GM18907 (cell line): Measurements from ENCODE around the gene PTRHD1.

Experiments
- ATAC-seq: cut with Tn5 transposase; IDR thresholded peaks from one replicate; pipeline ENCODE4 v1.9.1; 2021; ENCODE audit warnings: mild to moderate bottlenecking, moderate library complexity; ENCODE audit not compliant: unreplicated experiment

The PTRHD1 gene

DNA sequence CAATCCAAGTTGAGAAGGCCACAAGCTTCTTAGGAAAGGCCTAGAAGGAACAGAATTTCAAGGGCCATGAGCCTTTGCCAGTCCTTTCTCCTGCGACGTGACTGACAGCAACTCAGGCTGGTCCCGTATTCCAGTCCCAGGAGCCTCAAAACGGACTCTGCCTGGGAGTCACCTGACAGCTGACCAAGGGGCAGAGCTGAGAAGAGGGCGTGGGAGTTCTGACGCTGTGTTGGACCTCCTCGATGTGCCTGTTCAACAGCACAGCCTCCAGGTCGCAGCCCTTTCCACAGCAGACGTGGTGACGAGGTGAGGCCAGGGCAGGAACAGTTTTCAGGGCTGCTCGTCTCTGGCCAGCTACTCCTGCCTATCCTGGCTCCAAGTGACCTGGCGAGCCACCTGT is 37.6 kb upstream of the PTRHD1 start:
- ATAC-seq, result no peak

DNA sequence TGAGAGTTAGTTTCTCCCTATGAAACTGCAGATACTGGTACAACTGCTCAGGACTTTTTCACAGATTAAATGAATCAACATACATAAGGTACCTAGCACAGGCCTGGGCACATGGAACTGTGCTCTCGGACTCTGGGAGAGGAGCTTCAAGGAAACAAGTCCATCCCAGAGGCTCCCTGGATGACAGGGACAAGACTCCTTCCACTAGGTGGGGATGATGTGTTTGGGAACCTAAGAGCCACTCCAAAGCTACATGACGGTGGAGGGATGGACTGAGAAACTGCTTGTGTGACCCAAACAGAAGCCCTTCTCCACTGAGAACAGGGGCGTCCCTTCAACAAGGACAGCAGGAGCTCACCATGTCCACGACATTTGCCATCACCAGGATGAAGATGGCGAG is 37.2 kb upstream of the PTRHD1 start:
- ATAC-seq, result no peak

DNA sequence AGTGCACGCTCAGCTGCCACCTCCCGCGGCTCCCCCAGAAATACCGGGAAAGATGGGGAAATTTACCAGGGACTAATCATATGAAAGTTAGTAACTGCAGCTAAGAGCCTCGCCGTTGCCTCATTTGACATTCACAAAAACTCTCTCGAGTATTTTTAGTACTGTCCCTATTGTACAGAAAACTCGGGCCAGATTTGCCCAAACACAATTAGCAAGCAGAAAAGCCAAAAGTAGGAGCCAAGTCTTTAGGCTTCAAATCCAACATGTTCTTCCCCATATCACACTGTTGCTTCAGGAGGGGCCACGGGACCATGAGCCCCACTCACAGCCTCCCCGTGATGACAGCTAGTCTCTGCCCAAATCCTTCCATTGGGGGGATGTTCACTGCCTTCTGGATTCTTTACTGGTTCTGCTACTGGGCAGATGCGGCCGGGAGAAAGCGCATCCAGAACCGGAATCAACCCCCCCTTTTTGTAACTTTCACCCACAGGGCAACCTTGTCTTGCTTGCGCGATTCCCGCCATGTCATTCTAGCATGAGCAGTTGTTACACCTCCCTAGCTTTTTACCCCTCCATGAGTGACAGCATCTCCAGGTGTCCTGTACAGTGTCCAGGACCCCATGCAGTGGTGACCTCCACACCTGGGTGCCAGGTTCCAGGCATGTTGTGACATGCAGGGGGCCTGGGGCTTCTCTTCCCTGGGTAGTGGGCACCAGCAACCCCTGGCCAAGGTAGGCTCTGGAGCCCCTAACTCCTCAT is 35.2 kb upstream of the PTRHD1 start:
- no peak for ATAC-seq

DNA sequence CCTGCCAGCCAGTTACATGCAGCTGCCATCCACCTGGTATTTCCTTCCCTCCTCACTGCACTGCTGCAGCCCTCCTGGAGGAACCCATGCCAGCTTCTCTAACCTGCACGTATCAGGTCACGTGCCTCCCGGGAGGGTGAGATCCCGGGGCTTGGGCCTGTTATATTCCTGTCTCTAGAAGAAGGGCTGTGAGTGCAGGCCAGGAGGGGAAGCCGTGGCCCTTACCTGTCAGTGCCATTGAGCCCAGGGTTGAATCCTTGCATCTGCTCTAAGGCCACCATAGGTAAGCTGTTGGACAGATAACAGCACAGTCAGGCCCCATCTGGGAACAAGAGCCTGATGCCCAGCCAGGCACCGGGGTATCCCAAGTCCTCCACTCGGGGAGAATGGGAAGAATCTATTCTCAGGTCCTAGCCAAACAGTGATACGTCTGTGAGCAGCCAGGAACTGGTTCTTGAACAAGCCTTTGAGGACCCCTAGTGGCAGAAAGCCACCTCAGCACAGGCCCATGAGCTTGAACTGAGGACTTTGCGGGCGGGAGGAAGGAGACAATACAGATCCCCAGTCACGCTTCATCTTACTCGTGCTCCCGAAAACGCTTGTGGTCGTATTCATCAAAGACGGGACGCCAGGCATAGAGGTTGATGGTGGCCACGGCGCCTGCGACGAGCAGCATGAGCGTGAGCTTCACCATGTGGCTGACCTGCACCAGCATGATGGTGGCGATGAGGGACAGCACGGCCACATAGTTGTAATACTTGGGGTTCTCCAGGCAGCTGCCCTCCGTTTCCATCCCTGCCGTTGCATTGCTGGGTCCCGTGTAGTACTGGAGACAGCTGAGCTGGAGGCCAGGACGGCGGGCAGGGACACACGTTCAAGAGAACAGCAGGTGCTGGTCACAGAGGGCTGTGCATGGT is 34.4 kb upstream of the PTRHD1 start:
- peak; percentile 62 for ATAC-seq

DNA sequence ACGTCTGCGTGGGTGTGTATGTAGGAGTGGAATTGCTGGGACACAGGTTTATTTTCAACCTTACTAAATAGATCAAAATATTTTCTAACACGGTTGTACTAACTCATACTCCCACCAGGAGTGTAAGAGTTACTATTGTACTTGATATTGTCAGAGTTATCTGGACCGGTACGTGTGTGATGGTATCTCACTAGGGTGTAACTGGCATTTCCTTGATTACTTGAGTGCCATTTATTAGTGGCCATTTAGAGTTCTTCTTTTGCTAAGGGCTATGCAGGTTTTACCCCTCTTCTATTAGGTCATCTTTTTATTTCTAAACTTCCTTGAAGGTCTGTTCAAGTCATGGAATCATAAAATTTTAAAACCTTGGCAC is 33.6 kb upstream of the PTRHD1 start:
- ATAC-seq, result no peak

DNA sequence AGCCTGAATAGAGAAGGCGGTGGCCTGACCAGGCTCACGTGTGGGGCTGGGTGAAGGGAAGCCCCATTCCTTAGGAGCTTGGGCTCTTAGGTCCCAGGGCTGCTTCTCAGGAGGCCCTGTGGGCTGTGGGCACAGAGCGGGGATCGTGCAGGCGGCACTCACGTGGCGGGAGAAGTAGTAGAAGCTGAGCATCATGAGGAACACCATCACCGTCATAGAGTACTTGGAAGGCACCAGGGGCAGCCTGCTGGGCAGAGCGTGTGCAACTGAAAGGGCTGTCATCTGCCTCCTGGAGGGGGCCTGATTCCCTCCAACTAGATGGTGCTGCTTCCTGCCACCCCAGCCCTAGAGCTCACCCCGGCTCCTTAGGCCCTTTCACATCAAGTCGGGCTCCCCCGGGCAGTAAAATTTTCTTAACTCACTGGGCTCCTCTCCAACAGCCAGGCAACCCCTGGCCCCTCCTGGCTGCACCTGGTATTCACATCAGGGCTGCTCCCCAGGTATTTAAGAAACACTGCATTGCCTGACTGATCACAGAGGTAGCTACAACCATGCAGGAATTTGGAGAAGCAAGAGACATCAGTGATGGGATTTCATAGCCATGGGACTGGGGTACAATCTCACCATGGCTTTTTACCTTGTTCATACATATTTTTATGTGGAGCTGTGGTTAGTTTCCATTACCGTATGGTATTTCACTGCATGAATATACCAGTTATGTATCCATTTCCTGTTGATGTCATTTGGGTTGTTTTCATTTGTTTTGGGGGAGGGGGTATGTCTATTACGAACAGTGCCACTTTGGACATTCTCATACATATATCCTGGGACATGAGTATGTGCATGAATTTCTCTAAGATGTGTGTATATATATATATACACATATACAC is 32.9 kb upstream of the PTRHD1 start:
- no peak for ATAC-seq

DNA sequence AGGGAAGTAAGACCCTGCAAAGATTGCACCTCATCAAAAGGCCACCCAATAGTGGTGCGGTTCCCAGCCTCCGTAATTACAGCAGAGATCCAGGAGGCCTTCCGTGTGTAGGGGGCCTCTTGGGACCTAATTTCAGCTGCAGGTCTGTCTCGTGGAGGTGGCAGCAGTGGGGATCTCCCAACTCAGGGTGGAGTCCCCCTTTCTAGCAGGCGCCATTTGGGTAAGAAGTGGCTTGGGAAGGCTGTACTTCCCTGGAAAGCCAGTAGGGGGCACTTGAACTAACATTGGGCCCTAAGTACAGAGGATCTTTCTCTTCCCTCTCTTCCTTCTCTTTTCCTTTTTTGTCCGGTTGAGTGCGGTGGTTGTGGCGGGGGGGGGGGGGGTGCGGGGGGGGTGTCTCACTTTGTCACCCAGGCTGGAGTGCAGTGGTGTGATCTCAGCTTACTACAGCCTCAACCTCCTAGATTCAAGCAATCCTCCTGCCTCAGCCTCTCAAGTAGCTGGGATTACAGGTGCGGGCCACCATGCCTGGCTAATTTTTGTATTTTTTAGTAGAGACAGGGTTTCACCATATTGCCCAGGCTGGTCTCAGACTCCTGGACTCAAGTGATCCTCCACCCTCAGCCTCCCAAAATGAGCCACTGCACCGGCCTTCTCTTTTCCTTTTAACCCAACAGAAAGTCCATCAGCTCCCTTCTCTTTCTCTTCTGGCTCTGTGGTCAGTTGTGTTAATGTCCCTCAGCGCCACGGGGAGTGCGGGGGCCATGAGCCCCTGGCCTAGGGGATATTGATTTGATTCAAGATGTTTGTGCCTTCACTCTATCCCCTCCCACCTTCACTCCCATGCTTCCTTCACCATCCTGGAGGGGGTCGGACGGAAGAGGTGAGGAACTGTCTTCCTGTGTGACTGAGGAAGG is 32.0 kb upstream of the PTRHD1 start:
- ATAC-seq, result no peak

DNA sequence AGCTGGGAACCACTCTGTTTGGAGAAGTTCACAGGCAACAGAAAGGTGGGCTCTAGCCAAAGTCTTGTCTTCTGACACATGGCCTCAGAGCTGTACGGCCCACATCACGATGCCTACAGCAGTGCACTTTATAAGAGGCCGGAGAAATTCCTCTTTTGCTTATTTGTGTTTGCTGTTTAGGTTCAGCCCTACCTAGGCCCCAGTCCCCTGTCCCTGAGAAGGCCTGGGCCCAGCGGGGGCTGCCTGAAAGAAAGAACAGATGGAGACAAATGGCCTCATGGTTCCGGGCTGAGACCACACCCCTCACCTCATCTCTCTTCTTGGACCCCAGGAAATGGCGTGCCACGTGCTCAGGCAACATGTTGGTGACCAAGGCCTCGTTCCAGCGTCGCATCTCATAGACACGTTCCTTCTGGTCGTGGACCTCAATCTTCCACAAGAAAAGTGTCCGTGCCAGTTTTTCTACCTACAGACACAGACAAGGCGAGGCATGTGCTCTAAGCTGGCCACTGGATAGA is 30.9 kb upstream of the PTRHD1 start:
- no peak for ATAC-seq

DNA sequence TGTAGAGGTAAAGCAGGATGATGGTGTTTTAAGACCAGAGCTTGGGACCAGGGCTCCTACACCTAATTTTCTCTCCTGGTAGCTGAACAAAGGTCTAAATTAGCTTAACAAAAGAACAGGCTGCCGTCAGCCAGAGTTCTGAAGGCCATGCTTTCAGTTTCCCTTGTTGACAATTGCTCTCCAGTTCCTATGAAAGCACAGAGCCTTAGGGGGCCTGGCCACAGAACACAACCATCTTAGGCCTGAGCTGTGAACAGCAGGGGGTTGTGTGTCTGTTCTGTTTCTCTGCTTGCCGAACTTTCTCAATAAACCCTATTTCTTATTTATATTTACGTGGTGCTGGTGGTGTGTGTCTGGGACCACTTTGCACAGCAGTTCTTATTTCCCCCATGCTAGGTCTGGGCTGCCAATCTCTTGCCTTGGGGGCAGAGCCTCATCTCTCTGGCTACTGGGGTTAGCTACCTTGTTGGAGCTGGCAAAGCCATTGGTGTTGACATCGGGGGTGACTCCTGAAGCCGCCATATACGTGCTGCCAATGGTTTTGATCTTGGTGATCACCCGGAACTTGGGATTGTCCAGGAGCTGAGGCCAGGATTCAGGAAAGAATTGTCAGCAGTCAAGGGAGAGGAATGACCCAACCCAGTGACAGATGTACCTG is 29.0 kb upstream of the PTRHD1 start:
- no peak for ATAC-seq

DNA sequence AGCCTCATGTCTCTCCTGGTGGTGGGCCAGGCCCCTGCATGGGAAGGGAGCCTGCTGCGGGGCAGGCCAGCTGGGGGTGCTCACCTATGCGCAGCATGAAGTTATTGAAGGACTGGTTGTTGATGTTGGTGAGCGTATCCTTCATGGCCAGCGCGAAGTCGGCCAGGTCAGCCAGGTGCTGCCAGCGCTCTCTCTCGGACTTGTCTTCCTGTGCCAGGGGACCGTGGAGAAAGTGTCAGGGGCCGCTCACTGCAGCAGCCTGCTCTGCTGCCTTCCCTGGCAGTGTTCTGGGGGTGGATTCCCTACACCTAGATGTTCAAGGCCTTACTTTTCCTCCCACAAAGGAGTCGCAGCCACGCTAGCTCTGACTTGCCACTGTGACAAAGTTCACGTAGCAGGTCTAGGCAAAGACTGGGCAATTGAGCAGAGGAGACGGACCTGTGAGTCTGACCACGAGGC is 28.3 kb upstream of the PTRHD1 start:
- ATAC-seq, result no peak

DNA sequence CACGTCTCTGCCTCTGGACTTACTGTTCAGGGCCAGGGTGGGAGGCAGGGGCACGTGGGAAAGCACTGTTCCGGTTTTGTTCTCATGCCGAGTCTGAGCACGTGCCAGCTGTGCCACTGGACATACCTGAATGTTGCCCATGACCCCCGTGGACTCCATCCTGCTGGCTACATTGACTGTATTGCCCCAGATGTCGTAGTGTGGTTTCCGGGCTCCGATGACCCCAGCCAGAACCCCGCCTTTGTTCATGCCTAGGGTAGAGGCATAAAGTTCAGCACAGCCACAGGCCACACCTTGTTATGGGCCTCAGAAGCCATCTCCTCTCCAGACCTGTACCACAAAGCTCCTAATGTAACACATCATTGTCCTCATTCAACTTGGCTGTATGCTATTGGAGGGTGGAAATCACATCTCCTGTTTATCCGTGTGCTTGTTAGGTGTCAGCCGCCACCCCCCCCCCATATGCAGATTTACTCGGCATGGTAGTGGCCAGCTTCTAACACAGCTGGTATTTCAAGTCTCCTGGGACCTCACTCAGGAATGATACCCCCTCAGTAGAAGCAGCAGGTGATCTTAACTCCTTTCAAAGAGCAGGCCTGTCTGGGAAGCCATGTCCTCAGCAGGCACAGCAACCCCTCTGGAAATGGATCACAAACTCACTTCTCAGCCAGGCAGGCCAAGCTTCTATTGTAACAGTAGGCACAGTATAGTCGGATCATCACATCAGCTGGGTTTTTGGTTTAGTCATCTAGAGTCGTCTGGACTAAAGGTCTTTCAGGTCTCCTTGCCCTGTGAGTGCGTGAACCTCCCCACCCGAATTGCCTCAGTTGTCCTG is 27.6 kb upstream of the PTRHD1 start:
- no peak for ATAC-seq

DNA sequence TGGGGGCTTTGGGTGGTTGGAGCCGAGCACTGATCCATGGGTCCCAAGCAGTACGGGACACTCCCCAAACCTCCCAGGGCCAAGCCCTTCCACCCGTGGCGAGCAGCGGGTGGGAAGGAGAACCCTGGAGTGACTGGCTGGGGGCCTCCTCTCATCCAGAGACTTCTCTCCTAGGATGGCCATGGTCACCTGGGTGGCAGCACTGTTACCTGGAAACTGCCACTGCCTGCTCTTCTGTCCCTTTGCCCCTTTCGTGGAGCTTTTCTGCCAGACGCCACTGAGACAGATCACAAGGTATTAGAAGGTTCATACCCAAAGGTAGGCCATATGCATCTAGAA is 27.0 kb upstream of the PTRHD1 start:
- ATAC-seq, result no peak

DNA sequence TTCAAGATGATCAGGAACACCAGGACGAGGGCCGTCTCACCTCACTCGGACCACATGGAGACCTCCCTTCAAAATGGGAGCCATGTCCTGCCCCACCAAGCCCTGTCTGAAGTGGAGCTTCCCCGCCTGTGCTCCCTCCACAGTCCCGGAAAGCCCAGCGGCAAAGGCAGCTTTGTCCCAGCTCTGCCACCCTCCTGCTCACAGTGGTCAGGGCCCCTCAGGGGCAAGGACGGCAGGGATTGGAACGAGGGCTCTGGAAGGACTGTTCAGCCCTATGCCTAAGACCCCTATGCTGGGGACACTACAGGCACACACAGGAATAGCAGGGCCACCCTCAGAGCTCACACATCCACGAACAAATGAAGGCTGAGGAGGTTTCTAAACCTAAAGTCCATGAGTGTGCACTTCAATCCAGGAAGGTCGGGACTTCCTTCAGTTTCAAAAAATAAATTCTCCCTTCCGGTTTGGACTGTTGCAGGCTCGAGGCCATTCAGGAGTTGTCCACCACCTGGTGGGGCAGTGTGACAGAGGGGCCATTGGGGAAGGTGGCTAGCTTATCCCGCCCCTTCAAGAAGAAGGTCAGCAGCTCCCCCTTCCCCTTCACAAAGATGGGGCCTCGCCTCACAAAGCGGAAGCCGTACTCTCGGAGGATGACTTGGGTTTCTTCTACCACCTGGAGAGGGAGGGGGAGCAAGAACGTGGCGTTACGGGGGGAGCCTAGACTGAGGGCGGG is 26.4 kb upstream of the PTRHD1 start:
- ATAC-seq, result no peak

DNA sequence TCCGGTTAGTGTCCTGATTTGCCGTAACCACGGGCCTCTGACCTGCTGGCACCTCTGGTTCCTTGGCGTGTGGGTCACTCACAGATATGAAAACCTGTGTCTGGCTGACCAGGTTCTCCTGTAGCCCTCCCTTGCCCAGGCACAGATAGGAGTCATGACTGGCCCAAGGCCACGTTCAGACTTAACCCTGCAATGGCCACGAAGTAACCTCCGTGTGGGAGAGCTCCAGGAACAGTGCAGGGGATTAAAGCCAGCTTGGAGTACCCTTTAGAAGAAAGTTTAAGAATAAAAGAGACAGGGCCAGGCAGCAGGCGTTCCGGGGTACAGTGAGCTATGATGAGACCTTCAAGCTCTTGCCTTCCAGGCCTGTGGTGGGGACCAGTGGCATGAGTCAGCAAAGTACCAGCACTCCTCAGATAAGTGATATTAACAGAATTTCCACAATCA is 25.6 kb upstream of the PTRHD1 start:
- no peak for ATAC-seq

DNA sequence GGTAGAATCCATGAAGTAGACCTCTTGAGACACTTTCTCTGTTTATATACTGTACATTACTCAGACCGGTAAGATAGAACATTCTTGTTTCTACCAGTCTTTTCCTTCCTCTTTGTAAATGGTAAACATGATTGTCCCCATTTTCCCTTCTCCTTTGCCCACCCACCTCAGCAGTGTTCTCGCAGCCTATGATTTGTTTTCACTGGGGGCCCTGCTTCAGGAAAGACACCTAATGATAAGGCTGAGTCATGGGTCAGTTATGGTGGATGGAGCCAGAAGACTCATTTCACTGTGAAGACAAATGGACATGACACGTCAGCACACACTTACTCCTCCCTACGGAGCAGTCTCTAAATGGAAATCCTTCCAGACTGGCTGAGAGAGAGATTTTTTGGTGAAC is 23.7 kb upstream of the PTRHD1 start:
- no peak for ATAC-seq

DNA sequence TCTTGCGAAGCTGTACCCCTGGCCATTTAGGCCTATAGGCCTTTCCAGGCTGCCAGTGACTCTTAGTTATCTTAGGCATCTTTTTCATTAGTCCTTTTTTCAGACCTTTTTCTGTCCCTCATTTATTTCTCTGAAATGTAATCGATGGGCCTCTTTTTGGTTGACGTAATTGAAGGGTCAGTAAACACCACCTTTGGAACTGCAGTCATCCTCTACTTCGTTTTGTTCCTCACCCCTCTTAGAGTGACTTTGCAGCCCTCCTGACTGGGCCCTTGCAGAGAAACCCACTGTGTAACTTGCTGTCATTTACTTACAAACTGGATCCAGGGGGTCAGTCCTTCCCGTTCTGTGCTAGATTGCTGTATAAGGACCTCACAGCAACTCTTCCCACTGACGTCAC is 23.2 kb upstream of the PTRHD1 start:
- no peak for ATAC-seq

DNA sequence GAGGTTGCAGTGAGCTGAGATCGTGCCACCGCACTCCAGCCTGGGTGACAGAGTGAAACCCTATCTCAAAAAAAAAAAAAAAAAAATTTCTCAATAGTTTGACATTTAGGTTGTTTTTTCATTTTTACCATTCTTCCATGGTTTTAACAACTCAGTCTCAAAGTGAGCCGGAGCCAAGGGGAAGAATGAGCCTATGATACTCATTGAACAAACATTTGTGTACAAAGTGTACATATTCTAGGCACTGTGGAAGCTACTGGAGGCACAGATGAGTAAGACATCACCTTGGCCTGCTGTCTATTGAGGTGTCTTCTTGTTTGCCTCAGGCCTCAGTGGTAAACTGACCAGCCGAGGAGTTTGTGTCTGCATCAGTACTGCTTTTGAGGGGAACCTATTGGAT is 22.0 kb upstream of the PTRHD1 start:
- no peak for ATAC-seq

DNA sequence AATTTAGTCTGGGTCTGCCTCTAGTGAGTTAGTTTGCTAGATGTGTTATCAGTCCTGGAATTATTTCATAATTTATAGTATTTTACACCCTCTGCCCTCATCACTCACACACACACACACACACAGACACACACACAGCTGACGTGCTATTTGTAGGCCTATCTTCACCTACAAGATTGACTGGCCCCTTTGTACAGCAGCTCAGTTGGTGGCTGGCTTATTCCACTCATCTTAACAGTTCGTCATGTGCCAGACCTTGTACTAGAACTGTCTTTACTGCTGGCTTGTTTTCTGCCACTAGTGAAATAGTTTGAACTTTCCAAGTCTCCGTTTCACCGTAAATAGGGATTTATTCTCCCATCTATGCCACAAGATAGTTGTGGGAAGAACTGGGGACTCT is 21.3 kb upstream of the PTRHD1 start:
- no peak for ATAC-seq
